NCI-H187 (cell line): ENCODE data around the gene PRSS3.
"Not testable (repeated sequence)": the region's sequence is repeated elsewhere in the genome, so short reads cannot be mapped to it uniquely, and the experiment has no call there.

Source experiments
- DNase-seq, 2 experiments: peaks; one replicate each; lab custom pipeline; 2025; lab: John Stamatoyannopoulos, UW

The PRSS3 gene

GRCh38 chr9:33786681-33787080 lies 8.7 kb upstream of the PRSS3 start:
- no peak for DNase-seq

- no peak for DNase-seq
Measured at GRCh38 chr9:33787839-33788238, 7.5 kb upstream of the PRSS3 start.

- not testable (repeated sequence) for DNase-seq
Measured at GRCh38 chr9:33789429-33789828, 5.9 kb upstream of the PRSS3 start.

GRCh38 chr9:33791117-33791516 lies 4.2 kb upstream of the PRSS3 start:
- no peak for DNase-seq

- not testable (repeated sequence) for DNase-seq
Measured at GRCh38 chr9:33793496-33793895, 1.9 kb upstream of the PRSS3 start.

- peak; percentile 37 to 45 for DNase-seq
Measured at GRCh38 chr9:33794560-33794959, 801 bp upstream of the PRSS3 start.

GRCh38 chr9:33795819-33796218 lies 458 bp downstream of the PRSS3 start:
- peak; percentile 36 to 38 for DNase-seq

- not testable (repeated sequence) for DNase-seq
Measured at GRCh38 chr9:33796679-33797078, 1.3 kb downstream of the PRSS3 start.

GRCh38 chr9:33797837-33798236 lies 2.5 kb downstream of the PRSS3 start:
- DNase-seq: no peak

GRCh38 chr9:33798545-33798944 lies 3.2 kb downstream of the PRSS3 start:
- no peak for DNase-seq

- DNase-seq: no peak
Measured at GRCh38 chr9:33799928-33800704, 4.8 kb downstream of the PRSS3 start.

- no peak for DNase-seq
Measured at GRCh38 chr9:33800886-33801285, 5.5 kb downstream of the PRSS3 start.

GRCh38 chr9:33801943-33802500 lies 6.7 kb downstream of the PRSS3 start:
- not testable (repeated sequence) for DNase-seq

GRCh38 chr9:33804196-33804595 lies 8.8 kb downstream of the PRSS3 start:
- not testable (repeated sequence) for DNase-seq

GRCh38 chr9:33807156-33807555 lies 11.8 kb downstream of the PRSS3 start:
- DNase-seq: not testable (repeated sequence)

- DNase-seq: not testable (repeated sequence)
Measured at GRCh38 chr9:33808979-33809322, 13.6 kb downstream of the PRSS3 start.

GRCh38 chr9:33809506-33809905 lies 14.1 kb downstream of the PRSS3 start:
- no peak for DNase-seq

- DNase-seq: no peak
Measured at GRCh38 chr9:33813712-33814641, 18.6 kb downstream of the PRSS3 start.

GRCh38 chr9:33815781-33816180 lies 20.4 kb downstream of the PRSS3 start:
- DNase-seq: no peak

GRCh38 chr9:33816327-33817252 lies 21.2 kb downstream of the PRSS3 start, which contains the start of gene UBE2R2:
Gene UBE2R2, plus strand, starts transcription at chr9:33817160. Its CDS starts 598 bp downstream, at chr9:33817758.
- DNase-seq: peak; percentile 73 to 76
